GM19397 (cell line): Measurements from ENCODE around the gene CBLN4.

Experiments
- ATAC-seq: cut with Tn5 transposase; IDR thresholded peaks from one replicate; pipeline ENCODE4 v1.9.1; 2021; ENCODE audit warnings: mild to moderate bottlenecking, moderate library complexity; ENCODE audit not compliant: unreplicated experiment

The CBLN4 gene

GRCh38 chr20:56005389-56005715 is at the start of gene CBLN4:
Gene CBLN4 (minus strand): TSS chr20:56005519. CDS start chr20:56004171, 1,348 bp downstream.
- no peak for ATAC-seq

GRCh38 chr20:56043227-56043626 is 37.9 kb upstream of the CBLN4 start:
- ATAC-seq: no peak

- no peak for ATAC-seq
Measured at GRCh38 chr20:56032251-56032650, 26.9 kb upstream of the CBLN4 start.

GRCh38 chr20:56018716-56019115 is 13.4 kb upstream of the CBLN4 start:
- ATAC-seq: no peak

DNA sequence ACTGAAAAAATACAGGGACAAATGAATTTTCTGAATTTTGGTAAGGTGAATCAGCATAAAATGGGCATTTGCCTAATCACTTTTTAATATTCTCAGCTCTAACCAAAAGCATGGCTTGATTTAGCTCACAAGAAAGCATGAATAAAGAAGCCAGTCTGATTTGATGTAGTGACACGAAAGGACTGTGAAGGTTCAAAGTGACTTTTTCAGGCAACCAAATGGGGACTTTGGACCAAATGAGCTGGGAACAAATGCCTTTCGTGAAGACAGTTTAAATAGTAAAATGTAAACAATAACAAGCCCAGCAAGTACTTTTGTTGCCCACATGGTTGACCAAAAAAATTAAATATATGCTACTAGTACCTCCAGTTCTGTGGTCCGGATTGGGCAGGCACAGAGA is 12.9 kb upstream of the CBLN4 start:
- ATAC-seq: no peak

- no peak for ATAC-seq
Measured at GRCh38 chr20:56017560-56017959, 12.2 kb upstream of the CBLN4 start.

- ATAC-seq: no peak
Measured at GRCh38 chr20:56014998-56015397, 9.7 kb upstream of the CBLN4 start.

- no peak for ATAC-seq
Measured at GRCh38 chr20:56014151-56014550, 8.8 kb upstream of the CBLN4 start.

DNA sequence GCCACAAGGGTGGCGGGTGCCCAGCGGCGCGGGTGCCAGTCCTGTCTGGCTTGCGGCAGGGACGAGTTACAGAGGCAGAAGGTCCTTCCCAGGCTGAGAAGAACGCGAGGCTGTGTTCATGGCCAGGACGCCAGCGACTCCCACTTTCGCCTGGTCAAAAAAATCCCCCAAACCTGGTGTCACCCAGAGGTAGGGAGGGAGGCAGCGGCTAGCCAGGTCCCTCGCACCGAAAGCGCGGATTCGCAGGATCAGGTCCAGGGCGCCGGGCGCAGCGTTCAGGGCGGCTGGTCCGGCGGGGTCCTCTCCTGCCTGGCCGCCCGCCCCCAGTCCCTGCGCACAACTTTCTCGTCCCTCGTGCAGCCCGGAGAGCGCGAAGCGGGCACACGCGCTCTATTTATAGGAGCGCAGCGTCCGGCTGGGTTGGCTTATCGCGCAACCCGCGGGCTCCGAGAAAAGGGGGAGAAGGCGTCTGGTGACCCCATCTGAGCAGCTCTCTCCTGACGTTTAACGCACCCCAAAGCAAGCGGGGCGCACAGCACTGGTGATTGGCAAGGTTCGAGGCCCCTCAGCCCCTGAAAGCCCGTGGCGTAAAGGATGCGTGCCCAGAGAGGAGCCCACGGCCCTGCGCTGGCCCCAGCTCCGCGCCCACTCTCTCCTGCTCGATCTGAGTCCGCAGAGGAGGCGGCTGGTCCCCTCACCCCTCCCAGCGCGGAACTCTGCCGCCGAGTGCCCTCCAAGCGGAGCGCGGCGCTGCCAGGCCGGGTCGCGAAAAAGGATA is 519 bp downstream of the CBLN4 start:
- no peak for ATAC-seq

DNA sequence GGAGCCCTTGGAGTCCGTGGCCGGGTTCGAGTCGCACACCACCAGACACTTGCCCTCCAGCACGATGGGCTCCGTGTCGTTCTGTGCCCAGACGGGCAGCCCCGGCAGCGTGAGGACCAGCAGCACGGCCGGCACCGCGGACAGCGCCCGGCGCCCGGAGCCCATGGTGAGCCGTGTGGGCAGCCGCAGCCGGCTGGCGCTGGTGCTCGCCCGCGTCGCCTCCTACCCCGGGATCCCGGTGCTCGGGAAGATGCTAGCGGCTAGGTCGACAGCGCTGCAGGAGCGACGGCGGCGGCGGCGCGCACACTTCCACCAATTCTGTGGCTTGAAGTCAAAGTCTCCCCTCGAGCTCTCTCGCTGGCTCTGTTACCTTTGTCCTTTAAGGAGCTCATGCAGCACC is 1.3 kb downstream of the CBLN4 start:
- no peak for ATAC-seq

DNA sequence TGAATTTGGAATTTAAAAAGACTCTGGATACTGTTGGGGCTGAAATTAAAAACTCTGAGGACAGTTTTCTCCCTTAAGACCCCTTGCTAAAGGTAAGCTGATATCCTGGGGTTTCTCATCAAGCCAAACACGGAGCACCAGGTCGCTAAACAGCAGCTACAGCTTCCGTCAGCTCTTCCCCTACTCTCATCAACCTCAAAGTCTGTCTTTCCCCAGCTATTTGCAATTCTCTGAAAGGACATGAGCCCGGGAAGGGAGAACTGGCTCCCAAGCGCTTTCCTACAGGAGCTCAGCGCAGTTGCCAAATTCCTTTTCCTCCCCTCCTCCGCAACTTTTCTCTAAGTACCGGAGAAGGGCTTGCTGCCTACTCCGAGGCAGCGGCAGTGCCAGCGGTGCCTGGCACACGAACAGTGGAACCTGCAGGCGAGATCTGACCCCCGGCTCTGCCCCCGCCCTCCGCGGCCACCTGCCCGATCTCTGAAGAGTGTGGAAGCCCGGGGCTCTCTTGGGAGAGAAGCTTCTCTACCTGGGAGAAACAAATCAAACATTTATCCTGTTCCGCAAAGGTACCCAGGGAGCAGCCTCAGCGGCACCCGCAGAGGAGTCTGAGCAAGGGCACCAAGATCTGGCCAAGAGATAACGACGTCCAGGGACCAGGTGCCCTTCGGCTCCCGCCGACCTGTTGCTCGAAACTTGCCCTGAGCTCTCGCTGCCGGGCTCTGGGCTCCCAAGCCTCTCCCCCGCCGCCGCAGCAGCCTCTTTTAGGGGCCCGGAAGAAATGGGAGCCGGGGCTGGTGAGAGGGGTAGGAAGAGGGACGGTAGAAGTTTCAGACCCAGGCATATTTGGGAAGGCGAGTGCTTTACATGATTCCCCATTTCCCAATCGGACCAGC is 2.2 kb downstream of the CBLN4 start:
- ATAC-seq: no peak

DNA sequence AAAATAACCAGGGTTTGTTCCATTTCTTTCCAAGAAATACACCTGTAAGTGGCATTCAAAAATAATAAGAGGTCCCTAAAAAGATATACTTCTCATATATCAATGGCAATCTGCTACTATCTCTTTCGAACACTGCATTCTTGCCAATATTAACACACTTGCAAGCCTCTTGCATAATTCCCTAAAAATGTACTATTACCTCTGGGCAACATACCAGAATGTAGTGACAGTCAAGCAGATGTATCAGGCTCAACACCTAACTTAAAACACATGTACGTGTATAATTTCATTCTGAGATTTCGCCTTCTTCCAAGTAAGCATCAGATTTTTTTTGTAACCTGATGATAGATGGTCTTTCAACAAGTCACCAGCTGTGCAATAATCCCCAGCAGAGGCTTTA is 3.4 kb downstream of the CBLN4 start:
- no peak for ATAC-seq

DNA sequence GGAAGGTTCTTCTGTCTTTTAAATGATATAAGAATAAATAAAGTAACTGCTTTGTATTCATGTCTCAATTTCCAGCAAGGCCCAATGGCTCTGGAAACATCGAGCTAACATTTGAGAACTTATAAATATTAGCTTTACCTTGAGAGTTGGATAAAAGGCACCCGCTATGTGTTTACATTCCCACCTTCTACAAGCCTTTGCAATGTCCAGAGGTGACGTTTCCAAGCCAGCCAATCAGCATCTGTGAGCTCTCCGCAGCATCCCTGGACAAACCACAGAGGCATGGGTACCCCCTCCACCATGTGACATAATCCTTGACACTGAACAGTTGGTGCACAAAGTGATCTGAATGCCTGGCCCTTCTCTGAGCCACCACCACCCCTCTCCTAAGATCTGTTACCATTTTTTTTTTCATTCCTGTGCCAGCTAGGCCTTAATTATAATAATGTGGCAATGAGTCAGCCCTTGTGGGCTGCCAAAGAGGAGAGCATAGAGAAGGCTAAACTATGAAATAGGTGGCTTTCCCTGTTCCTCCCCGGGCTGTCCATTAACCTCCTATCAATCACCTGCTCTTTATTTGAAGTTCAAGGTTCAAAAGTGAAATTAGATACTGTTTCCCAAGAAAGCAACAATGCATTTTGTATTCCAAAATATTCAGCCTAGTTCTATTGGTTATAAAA is 4.1 kb downstream of the CBLN4 start:
- ATAC-seq: no peak

- ATAC-seq: no peak
Measured at GRCh38 chr20:55978550-55978949, 26.8 kb downstream of the CBLN4 start.

GRCh38 chr20:55977690-55978459 is 27.4 kb downstream of the CBLN4 start:
- ATAC-seq: no peak

- ATAC-seq: no peak
Measured at GRCh38 chr20:55974491-55975202, 30.7 kb downstream of the CBLN4 start.

GRCh38 chr20:55964790-55965189 is 40.5 kb downstream of the CBLN4 start:
- ATAC-seq: no peak

- ATAC-seq: no peak
Measured at GRCh38 chr20:55961376-55962330, 43.7 kb downstream of the CBLN4 start.

DNA sequence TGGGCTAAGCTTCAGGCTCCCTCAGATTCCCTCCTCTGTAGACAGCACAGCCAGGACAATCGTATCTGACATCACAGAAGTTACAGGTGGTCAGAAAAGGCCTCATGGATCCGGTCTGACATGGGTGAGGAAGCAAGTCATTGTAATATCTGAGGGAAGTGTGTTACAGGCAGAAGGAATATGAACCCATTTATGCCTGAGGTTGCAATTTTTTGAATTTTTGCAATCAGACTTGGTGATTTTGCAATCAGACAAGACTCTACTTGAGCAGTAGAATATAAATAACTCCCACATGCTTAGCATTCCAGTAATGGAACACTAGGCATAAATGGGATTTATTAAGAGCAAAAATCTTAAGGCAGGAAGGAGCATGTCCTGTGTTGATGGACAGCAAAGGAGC is 52.1 kb downstream of the CBLN4 start:
- ATAC-seq: no peak
